ENCODE measurements around the gene COA6. TPM values are rescaled to one million over a fixed set of nuclear protein-coding genes. Genes with fewer than 3 reads are reported as not detected.

The COA6 gene
- 40.1 and 40.9 TPM in 2 replicates for total RNA-seq

GRCh38 chr1:234373064-234373958 lies at the start of gene COA6:
Gene COA6, plus strand, starts transcription at chr1:234373456. Its CDS starts 11 bp downstream, at chr1:234373467.
- intact Hi-C loops (cut with micrococcal nuclease), result loop anchor here (1.0 to 10.0 kb wide), 16 partner anchors 16 to 1909 kb away; partner anchors contain the start of genes ARID4B, B3GALNT2, GGPS1 and IRF2BP2

GRCh38 chr1:234324821-234325220 lies 48.4 kb upstream of the COA6 start:
- intact Hi-C loops (cut with micrococcal nuclease), result loop anchor here (5.0 kb wide), 1 partner anchor 173 kb away; no protein-coding TSS in a partner anchor

GRCh38 chr1:234325878-234326496 lies 47.3 kb upstream of the COA6 start:
- intact Hi-C loops (cut with micrococcal nuclease), result loop anchor here (1.0 to 5.0 kb wide), 7 partner anchors 31 to 212 kb away; partner anchors contain the start of genes COA6 and TARBP1

GRCh38 chr1:234326497-234327366 lies 46.5 kb upstream of the COA6 start:
- intact Hi-C loops (cut with micrococcal nuclease), result loop anchor here (1.0 to 5.0 kb wide), 7 partner anchors 30 to 212 kb away; partner anchors contain the start of genes COA6 and TARBP1

- intact Hi-C loops (cut with micrococcal nuclease), result loop anchor here (2.0 to 5.0 kb wide), 4 partner anchors 29 to 175 kb away; partner anchors contain the start of gene TARBP1
Measured at GRCh38 chr1:234327577-234328164, 45.6 kb upstream of the COA6 start.

- intact Hi-C loops (cut with micrococcal nuclease), result no loop called here
Measured at GRCh38 chr1:234330843-234331215, 42.4 kb upstream of the COA6 start.

GRCh38 chr1:234331507-234331906 lies 41.7 kb upstream of the COA6 start:
- intact Hi-C loops (cut with micrococcal nuclease), result no loop called here

- intact Hi-C loops (cut with micrococcal nuclease), result no loop called here
Measured at GRCh38 chr1:234336359-234336758, 36.9 kb upstream of the COA6 start.

GRCh38 chr1:234337233-234337632 lies 36.0 kb upstream of the COA6 start:
- intact Hi-C loops (cut with micrococcal nuclease), result no loop called here

- intact Hi-C loops (cut with micrococcal nuclease), result no loop called here
Measured at GRCh38 chr1:234340528-234340927, 32.7 kb upstream of the COA6 start.

- intact Hi-C loops (cut with micrococcal nuclease), result no loop called here
Measured at GRCh38 chr1:234342774-234343173, 30.5 kb upstream of the COA6 start.

GRCh38 chr1:234345237-234345636 lies 28.0 kb upstream of the COA6 start:
- intact Hi-C loops (cut with micrococcal nuclease), result no loop called here

- intact Hi-C loops (cut with micrococcal nuclease), result no loop called here
Measured at GRCh38 chr1:234348964-234349363, 24.3 kb upstream of the COA6 start.

- intact Hi-C loops (cut with micrococcal nuclease), result loop anchor here (2.0 kb wide), 1 partner anchor 29 kb away; no protein-coding TSS in a partner anchor
Measured at GRCh38 chr1:234355782-234356510, 17.3 kb upstream of the COA6 start.

- intact Hi-C loops (cut with micrococcal nuclease), result loop anchor here (1.0 to 2.0 kb wide), 3 partner anchors 17 to 44 kb away; partner anchors contain the start of gene COA6
Measured at GRCh38 chr1:234356615-234357269, 16.5 kb upstream of the COA6 start.

- intact Hi-C loops (cut with micrococcal nuclease), result loop anchor here (1.0 to 2.0 kb wide), 3 partner anchors 15 to 42 kb away; partner anchors contain the start of gene COA6
Measured at GRCh38 chr1:234357831-234358230, 15.4 kb upstream of the COA6 start.

- intact Hi-C loops (cut with micrococcal nuclease), result no loop called here
Measured at GRCh38 chr1:234361102-234361603, 12.1 kb upstream of the COA6 start.

- intact Hi-C loops (cut with micrococcal nuclease), result no loop called here
Measured at GRCh38 chr1:234362558-234362957, 10.7 kb upstream of the COA6 start.

All from T-helper 1 cell treated with Interleukin-12 subunit alpha and Interleukin-12 subunit beta and Interleukin-4 antibody, amounts not matched to agents 30 ng/mL and 1 ng/mL, for 36 hours (primary cell).